Measurements from ENCODE around the gene ECHDC3. TPM values are rescaled to one million over a fixed set of nuclear protein-coding genes. Genes with fewer than 3 reads are reported as not detected.
"Not testable (repeated sequence)": the region's sequence is repeated elsewhere in the genome, so short reads cannot be mapped to it uniquely, and the experiment has no call there.

ECHDC3 gene, protein sequence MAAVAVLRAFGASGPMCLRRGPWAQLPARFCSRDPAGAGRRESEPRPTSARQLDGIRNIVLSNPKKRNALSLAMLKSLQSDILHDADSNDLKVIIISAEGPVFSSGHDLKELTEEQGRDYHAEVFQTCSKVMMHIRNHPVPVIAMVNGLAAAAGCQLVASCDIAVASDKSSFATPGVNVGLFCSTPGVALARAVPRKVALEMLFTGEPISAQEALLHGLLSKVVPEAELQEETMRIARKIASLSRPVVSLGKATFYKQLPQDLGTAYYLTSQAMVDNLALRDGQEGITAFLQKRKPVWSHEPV
- 137 TPM for total RNA-seq

- ATAC-seq (peak; percentile 80), DNase-seq (ENCODE audit: low spot score) (peak; percentile 88)
Observed at GRCh38 chr10:11742009-11742778, at the start of gene ECHDC3. Gene ECHDC3, plus strand, starts transcription at chr10:11742382. Its CDS starts 195 bp downstream, at chr10:11742577.

GRCh38 chr10:11693376-11693775 lies 48.8 kb upstream of the ECHDC3 start:
- ATAC-seq, result no peak

DNA sequence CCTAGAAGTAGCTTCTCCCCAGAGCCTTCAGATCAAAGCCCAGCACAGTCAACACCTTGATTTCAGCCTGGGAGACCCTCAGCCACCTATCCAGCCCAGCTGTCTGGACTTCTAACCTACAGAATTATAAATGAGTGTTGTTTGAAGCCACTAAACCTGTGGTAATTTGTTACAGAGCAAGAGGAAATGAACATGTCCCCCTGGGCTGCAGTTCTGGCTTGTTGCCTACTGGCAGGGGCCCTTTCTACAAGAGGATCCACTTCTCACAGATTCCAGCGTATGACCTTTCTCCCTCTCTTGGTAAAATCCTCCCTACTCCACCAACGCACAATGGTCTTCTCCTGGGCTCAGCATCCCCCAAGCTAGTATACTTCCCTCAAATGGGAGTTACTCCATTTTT lies 46.4 kb upstream of the ECHDC3 start:
- no peak for ATAC-seq

More at GRCh38 chr10:11693376-11693775, 48.8 kb upstream of the ECHDC3 start:
- no peak for DNase-seq (ENCODE audit: low spot score)

DNA sequence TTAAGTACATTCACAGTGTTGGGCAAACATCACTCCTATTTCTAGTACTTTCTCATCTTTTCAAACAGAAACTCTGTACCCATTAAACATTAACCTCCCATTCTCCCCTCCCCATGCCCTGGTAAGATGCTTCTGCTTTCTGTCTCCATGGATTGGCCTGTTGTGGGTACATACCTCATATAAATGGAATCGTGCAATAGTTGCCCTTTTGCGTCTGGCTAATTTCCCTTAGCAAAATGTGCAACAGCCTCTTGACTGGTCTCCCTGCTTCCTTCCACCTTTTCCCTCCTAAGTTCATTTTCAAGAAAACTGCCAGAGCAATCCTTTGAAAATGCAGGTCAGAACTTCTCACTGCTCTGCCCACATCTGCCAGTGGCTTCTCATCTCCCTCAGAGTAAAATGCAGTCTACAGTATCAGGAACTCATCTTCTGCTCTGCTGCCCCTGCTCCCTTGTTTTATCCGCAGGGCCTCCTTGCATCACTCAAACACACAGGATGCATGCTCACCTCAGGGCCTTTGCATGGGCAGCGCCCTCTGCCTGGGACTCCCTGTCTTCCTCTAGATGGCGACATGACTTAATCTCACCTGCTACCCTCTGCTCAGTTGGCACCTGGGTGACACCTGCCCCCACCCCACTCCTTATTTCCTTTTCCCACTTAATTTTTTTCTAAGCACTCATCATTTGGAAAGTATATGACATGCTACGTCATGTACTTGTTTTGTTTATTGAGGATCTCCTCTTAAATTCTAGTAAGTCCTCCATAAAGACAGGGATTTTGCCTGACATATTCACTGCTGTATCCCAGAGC lies 44.3 kb upstream of the ECHDC3 start:
- ATAC-seq (peak; percentile 68), DNase-seq (ENCODE audit: low spot score) (peak; percentile 57)

More for the DNA sequence above, 46.4 kb upstream of the ECHDC3 start:
- DNase-seq (ENCODE audit: low spot score), result no peak

- ATAC-seq (peak; percentile 61), DNase-seq (ENCODE audit: low spot score) (peak; percentile 76)
Observed at GRCh38 chr10:11698691-11699549, 43.3 kb upstream of the ECHDC3 start.

DNA sequence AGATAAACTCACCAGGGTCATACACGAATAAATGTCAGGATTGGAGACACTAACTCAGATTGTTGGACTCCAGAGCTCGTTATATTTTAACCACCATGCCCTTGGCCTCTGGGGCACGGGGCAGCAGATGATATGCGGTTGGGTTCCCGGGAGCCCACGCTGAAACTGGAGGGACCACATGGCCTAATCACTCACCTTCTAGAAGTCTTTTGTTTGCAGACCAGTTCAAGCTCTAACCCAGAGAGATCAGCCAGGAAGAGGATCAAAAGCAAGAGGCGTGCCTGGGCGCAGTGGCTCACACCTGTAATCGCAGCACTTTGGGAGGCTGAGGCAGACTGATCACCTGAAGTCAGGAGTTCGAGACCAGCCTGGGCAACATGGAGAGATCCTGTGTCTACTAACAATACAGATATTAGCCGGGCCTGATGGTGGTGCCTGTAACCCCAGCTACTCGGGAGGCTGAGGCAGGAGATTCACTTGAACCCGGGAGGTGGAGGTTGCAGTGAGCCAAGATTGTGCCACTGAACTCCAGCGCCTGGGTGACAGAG lies 42.6 kb upstream of the ECHDC3 start:
- ATAC-seq (peak; percentile 75), DNase-seq (ENCODE audit: low spot score) (peak; percentile 92)

DNA sequence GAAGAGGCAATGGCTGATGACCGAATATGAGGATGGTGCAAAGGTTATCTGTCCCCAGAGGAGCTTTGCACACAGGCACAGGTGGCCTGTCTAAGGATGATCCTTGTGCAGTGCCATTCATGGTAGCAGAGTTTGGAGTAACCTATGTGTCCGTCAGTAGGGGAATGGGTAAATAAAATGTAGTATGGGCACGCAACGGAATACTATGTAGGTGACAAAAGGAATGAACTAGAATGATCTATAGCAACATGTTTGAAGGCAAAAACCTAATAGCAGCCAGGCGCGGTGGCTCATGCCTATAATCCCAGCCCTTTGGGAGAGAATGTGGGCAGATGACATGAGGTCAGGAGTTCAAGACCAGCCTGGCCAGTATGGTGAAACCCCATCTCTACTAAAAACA lies 41.6 kb upstream of the ECHDC3 start:
- no peak for ATAC-seq
- DNase-seq (ENCODE audit: low spot score), result no peak

DNA sequence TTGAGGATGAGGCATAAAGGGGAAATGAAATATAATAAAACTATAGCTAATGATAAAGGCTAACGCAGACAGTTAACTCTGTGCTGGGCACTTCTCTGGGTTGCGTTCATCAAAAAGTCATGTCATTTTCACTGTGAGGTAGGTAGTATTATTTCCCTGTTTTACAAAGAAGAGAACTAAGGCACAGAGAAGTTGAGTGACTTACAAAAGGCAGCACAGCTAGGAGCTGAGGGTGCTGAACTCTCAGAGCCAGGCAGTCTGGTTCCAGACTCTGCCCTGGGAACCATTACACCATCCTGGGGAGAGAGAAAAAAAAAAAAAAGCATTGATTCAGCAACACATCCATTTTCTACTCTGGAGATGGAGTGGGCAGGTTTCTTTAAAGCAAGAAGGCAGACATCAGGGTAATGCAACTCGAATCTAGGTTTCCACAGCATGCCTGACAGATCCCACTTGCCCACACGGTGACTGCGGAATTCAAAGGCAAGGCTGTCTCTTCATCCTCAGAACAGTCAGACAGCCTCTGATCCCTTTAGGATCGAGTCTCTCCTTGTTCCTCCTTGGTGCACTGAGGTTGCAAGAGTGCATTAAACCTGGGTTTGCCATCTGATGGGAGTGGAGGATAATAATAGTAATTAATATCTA lies 40.6 kb upstream of the ECHDC3 start:
- DNase-seq (ENCODE audit: low spot score) (no peak), ATAC-seq (no peak)

- no peak for ATAC-seq
- DNase-seq (ENCODE audit: low spot score), result no peak
Observed at GRCh38 chr10:11702264-11702663, 39.9 kb upstream of the ECHDC3 start.

- no peak for ATAC-seq
- DNase-seq (ENCODE audit: low spot score), result no peak
Observed at GRCh38 chr10:11704092-11704491, 38.1 kb upstream of the ECHDC3 start.

GRCh38 chr10:11705722-11706121 lies 36.5 kb upstream of the ECHDC3 start:
- ATAC-seq, result no peak

GRCh38 chr10:11706895-11707567 lies 35.2 kb upstream of the ECHDC3 start:
- no peak for DNase-seq (ENCODE audit: low spot score)
- peak; percentile 62 for ATAC-seq

More at GRCh38 chr10:11705722-11706121, 36.5 kb upstream of the ECHDC3 start:
- DNase-seq (ENCODE audit: low spot score), result no peak

DNA sequence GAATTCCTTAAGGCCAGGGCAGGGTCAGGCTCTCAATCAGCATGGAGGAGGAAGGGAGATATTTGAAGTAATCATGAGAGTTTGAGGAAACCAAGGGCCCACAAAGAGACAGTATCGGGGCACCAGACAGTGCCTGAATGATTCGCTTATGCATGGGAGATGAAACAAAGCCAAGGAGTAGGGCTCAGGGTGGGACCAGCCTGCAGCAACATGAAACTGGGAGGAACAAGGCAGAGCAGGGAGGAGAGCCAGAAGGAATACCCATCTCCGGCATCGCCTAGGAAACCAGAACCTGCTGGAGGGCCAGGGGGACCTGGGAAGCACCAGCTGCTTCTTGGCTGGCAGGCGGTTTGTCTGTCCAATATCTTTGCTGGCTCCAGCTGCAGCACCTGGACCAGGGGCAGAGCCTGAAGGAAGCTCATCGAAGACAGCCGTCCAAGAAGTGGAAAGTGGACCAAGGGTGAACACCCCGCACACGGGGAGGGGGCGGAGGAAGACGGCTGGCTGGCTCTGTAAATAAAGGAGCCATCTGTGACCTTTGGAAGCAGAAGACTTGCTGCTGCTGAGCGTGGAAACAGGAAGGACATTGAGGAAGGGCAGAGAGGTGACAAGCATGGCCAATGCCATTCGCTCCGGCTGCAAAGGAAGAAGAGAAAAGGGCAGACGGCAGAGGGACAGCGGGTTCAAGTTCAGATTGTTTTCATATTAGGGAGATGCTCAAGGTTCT lies 34.4 kb upstream of the ECHDC3 start:
- DNase-seq (ENCODE audit: low spot score), result no peak
- peak; percentile 22 for ATAC-seq

DNA sequence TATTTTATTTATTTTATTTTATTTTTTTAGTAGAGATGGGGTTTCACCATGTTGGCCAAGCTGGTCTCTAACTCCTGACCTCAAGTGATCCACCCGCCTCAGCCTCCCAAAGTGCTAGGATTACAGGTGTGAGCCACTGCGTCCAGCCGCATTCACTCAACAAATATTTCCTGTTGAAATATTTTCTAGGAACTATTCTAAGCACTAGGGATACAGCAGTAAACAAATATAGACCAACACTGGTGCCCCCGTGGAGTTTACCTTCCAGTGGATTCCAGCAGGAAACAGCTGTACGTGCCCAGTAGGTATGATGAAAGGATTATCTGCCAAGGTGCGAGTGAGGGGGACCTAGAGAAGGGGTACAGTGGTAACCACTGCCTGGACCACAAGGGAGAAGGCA lies 33.4 kb upstream of the ECHDC3 start:
- not testable (repeated sequence) for ATAC-seq; DNase-seq (ENCODE audit: low spot score)

GRCh38 chr10:11712744-11713143 lies 29.4 kb upstream of the ECHDC3 start:
- DNase-seq (ENCODE audit: low spot score), result no peak
- no peak for ATAC-seq

DNA sequence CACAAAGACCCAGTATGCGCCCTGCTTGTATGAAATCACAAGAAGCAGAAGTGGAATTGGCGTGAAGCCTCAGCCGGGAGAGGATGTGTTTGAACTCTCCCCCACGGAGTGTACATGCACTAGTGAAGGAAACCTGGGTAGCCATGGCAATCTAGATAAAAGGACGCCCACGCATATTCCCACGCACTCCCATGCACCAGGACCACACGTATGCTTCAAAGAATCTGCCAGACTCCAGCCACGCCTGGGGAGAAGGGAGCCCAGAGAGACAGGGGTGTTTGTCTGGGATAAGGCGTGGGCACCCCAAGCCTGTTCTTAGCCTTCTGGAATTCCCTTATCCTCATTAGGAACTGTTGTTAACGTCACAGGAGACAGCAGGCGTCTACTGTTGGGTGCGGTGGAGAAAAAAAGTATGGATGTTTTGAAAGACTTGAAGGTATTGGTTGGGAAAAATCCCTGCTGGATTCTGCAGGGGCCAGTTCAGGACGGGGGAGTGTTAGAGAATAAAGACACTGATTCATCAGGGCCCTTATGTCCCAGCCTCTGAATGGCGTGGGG lies 28.9 kb upstream of the ECHDC3 start:
- DNase-seq (ENCODE audit: low spot score) (no peak), ATAC-seq (no peak)

GRCh38 chr10:11713963-11714362 lies 28.2 kb upstream of the ECHDC3 start:
- no peak for ATAC-seq
- DNase-seq (ENCODE audit: low spot score), result no peak

Data from left lobe of liver (tissue), 2 donors.